Measurements from ENCODE around the gene GJD3. TPM values are rescaled to one million over a fixed set of nuclear protein-coding genes. Genes with fewer than 3 reads are reported as not detected.
A peak's percentile ranks its signal among the peaks of the same experiment; 100 is the strongest.

Gene GJD3
- total and polyA plus RNA-seq, 12 donors = 0.44 to 8.7 (median 1.9) TPM; not detected in 3

DNA sequence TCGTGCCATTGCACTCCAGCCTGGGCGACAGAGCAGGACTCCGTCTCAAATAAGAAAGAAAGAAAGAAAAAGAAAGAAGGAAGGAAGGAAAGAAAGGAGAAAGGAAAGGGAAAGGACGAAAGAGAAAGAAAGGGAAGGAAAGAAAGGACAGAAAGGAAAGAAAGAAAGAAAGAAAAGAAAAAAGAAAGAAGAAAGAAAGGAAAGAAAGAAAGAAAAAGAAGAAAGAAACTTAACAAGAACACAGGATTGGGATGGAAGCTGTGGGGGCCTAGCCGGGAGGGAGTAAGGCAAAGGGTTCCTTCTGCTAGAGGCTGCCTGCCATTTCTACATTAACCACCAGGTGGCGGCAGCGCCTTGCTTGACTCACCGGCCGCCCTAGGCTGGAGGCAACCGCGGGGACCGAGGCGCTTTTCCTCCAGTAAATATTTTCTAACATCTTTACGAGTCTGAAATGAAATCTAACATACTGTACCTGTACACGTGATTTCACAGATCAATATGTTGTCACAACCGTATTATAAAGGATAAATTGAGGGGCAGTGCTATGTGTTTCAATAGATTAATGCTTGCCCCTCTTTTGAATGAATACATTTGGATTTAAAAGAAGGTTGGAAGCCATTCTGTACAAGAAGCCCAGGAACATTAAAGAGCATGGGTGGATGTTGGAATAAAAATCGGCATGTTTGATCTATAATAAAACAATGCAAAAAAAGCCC lies 6.1 kb downstream of the GJD3 start:
- peaks cover 2% of the 10 kb centered on the region for H3K27me3 ChIP-seq
- peak; percentile 82 to 97 (median 93) for DNase-seq
- H3K36me3 ChIP-seq (replicated peaks in 1 of 2) = peaks cover 0 to 18% of the 10 kb centered on the region in 2 donors
- peak overlapping the region in 2 of 5 donors; percentile 24 to 31 for H3K27ac ChIP-seq
- intact Hi-C loops (cut with DNase I) = loop anchor here in 1 of 2 donors (10.0 kb wide), 1 partner anchor 164 kb away; no protein-coding TSS in a partner anchor
- TF ChIP-seq, protein P1, sequence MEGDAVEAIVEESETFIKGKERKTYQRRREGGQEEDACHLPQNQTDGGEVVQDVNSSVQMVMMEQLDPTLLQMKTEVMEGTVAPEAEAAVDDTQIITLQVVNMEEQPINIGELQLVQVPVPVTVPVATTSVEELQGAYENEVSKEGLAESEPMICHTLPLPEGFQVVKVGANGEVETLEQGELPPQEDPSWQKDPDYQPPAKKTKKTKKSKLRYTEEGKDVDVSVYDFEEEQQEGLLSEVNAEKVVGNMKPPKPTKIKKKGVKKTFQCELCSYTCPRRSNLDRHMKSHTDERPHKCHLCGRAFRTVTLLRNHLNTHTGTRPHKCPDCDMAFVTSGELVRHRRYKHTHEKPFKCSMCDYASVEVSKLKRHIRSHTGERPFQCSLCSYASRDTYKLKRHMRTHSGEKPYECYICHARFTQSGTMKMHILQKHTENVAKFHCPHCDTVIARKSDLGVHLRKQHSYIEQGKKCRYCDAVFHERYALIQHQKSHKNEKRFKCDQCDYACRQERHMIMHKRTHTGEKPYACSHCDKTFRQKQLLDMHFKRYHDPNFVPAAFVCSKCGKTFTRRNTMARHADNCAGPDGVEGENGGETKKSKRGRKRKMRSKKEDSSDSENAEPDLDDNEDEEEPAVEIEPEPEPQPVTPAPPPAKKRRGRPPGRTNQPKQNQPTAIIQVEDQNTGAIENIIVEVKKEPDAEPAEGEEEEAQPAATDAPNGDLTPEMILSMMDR (IDR thresholded peaks at IDR 0.05) = peak; percentile 96 to 99 (median 99)
- TF ChIP-seq POLR2A (IDR thresholded peaks at IDR 0.05) = no peak
- H3K4me1 ChIP-seq (replicated peaks in 1 of 2) = peaks cover 1 to 25% of the 10 kb centered on the region in 2 donors
- no peaks in the 10 kb centered on the region for H3K9me3 ChIP-seq (replicated peaks in 1 of 3)
- WGBS, 4 donors = 9 to 12% (median 10%) methylated on average over 17 of the region's 17 CpGs
- H3K4me3 ChIP-seq = peak overlapping the region in 1 of 4 donors; percentile 36

DNA sequence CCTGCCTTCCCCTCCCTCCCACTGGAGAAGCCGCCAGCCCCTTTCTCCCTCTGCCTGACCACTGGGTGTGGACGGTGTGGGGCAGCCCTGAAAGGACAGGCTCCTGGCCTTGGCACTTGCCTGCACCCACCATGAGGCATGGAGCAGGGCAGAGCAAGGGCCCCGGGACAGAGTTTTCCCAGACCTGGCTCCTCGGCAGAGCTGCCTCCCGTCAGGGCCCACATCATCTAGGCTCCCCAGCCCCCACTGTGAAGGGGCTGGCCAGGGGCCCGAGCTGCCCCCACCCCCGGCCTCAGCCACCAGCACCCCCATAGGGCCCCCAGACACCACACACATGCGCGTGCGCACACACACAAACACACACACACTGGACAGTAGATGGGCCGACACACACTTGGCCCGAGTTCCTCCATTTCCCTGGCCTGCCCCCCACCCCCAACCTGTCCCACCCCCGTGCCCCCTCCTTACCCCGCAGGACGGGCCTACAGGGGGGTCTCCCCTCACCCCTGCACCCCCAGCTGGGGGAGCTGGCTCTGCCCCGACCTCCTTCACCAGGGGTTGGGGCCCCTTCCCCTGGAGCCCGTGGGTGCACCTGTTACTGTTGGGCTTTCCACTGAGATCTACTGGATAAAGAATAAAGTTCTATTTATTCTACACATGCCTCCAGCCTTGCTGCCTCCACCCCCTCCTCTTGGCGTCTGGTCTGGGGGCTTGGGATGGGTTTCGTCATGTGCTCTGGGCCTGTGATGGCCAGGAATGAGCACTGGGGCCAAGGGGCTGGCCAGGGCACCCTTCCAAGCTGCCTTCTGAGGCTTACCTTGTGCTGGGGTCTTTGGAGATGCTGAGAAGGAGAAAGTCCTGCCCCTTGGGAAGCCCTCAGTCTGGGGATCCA lies 7.3 kb downstream of the GJD3 start:
- no peaks in the 10 kb centered on the region for H3K9me3 ChIP-seq (replicated peaks in 1 of 3)
- no peaks in the 10 kb centered on the region for H3K27me3 ChIP-seq
- H3K27ac ChIP-seq = peak overlapping the region in 2 of 5 donors; percentile 22 to 50
- DNase-seq = peak in 2 of 7 donors; percentile 29 to 44
- intact Hi-C loops (cut with DNase I) = loop anchor here in 1 of 2 donors (10.0 kb wide), 1 partner anchor 162 kb away; no protein-coding TSS in a partner anchor
- no peak overlapping the region for H3K4me3 ChIP-seq
- WGBS, 4 donors = 59 to 67% (median 62%) methylated on average over 5 to 19 of the region's 19 CpGs
- H3K4me1 ChIP-seq (replicated peaks in 1 of 2) = peaks cover 2 to 31% of the 10 kb centered on the region in 2 donors
- TF ChIP-seq, protein P1 (IDR thresholded peaks at IDR 0.05) = no peak
- TF ChIP-seq POLR2A (IDR thresholded peaks at IDR 0.05) = no peak
- H3K36me3 ChIP-seq (replicated peaks in 1 of 2) = peaks cover 0 to 30% of the 10 kb centered on the region in 2 donors

DNA sequence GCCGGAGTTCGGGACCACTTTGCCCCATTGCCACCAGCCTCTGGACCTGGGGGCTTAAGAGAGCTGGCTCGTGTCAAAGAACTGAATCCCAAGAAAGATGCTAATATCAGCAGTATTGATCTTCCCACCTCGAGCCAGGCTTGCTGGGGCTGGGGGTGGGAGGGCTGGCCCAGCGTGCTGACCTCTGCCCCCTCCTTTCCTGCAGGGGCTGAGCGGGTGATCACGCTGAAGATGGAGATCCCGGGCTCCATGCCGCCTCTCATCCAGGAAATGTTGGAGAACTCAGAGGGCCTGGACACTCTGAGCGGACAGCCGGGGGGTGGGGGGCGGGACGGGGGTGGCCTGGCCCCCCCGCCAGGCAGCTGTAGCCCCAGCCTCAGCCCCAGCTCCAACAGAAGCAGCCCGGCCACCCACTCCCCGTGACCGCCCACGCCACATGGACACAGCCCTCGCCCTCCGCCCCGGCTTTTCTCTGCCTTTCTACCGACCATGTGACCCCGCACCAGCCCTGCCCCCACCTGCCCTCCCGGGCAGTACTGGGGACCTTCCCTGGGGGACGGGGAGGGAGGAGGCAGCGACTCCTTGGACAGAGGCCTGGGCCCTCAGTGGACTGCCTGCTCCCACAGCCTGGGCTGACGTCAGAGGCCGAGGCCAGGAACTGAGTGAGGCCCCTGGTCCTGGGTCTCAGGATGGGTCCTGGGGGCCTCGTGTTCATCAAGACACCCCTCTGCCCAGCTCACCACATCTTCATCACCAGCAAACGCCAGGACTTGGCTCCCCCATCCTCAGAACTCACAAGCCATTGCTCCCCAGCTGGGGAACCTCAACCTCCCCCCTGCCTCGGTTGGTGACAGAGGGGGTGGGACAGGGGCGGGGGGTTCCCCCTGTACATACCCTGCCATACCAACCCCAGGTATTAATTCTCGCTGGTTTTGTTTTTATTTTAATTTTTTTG lies 8.5 kb downstream of the GJD3 start:
- TF ChIP-seq, protein P1 (IDR thresholded peaks at IDR 0.05) = no peak
- no peak for TF ChIP-seq POLR2A (IDR thresholded peaks at IDR 0.05)
- 65 to 78% (median 69%) methylated on average over 3 to 33 of the region's 33 CpGs for WGBS, 4 donors
- H3K4me1 ChIP-seq (replicated peaks in 1 of 2) = peaks cover 7 to 38% of the 10 kb centered on the region in 2 donors
- peak in 3 of 7 donors; percentile 43 to 79 (median 61) for DNase-seq
- no peaks in the 10 kb centered on the region for H3K9me3 ChIP-seq (replicated peaks in 1 of 3)
- no peaks in the 10 kb centered on the region for H3K27me3 ChIP-seq
- intact Hi-C loops (cut with DNase I) = loop anchor here in 1 of 2 donors (2.0 to 10.0 kb wide), 2 partner anchors 51 to 161 kb away; no protein-coding TSS in a partner anchor
- peaks cover 0 to 37% of the 10 kb centered on the region in 2 donors for H3K36me3 ChIP-seq (replicated peaks in 1 of 2)
- no peak overlapping the region for H3K4me3 ChIP-seq
- H3K27ac ChIP-seq = peak overlapping the region in 2 of 5 donors; percentile 50 to 64
